Muscle layer of duodenum (tissue), 2 donors: ENCODE measurements around the gene LRRC2.

Source experiments
- H3K27ac ChIP-seq: one replicate; pipeline ENCODE4 v1.7.0; 2013; ENCODE audit warnings: mild to moderate bottlenecking, low read length
- H3K27me3 ChIP-seq: one replicate; pipeline ENCODE4 v1.7.0; 2013; ENCODE audit warnings: low read depth, mild to moderate bottlenecking, control low read depth, low read length
- H3K36me3 ChIP-seq, 2 donors: one replicate each; pipeline ENCODE4 v1.7.0; 2013; ENCODE audit warnings: low read length in 2 of 2, control low read depth in 1 of 2, mild to moderate bottlenecking in 1 of 2; ENCODE audit not compliant: insufficient read depth in 2 of 2, control insufficient read depth in 1 of 2
- H3K4me1 ChIP-seq, 2 donors: one replicate each; pipeline ENCODE4 v1.7.0; 2013; ENCODE audit warnings: low read length in 2 of 2, mild to moderate bottlenecking in 2 of 2, control low read depth in 1 of 2, moderate library complexity in 1 of 2; ENCODE audit not compliant: insufficient read depth in 2 of 2, control insufficient read depth in 1 of 2
- H3K4me3 ChIP-seq, 2 donors: one replicate each; pipeline ENCODE4 v1.7.0; 2013; ENCODE audit warnings: low read length in 2 of 2, low read depth in 1 of 2, mild to moderate bottlenecking in 1 of 2
- H3K9me3 ChIP-seq, 2 donors: one replicate each; pipeline ENCODE4 v1.7.0; 2013; ENCODE audit warnings: low read length in 2 of 2, control low read depth in 1 of 2, mild to moderate bottlenecking in 1 of 2; ENCODE audit not compliant: control insufficient read depth in 1 of 2
- donor health status: healthy.

The LRRC2 gene

DNA sequence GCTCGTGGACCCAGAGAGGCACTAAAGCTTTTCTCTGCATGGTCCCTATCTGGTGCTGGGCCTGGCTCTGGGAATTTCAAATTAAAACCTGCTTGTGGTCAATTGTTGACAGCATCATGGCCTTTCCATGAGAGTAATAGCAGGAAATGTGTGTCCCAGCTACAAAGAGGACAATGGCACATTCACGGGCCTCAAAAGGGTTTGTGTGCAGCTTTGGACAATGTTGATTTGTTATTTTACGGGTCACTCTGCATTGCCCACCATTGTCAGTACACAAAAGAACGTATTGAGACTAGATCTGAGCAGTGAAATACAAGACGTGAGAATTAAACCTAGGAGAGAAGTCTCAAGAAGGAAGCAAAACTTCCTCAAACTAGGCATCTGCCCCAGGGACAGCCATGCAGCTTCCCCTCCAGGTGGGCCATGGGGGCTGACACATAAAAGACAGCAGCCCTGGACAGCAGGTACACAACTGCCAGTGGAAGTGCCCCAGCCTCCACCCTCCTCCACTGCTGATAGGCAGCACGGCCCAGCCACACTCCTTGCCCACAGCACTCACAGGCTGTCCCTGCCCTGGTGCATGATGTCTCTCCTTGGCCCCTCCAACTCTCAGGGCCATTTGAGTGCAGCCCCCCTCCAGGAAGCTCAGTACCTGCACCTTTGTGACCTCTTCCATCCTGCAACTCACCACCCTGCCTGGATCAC lies 85.5 kb downstream of the LRRC2 start:
- Histone ChIP-seq H3K4me1 (no peaks in the 10 kb centered on the region), H3K27ac (no peak overlapping the region), H3K27me3 (no peaks in the 10 kb centered on the region), H3K36me3 (no peaks in the 10 kb centered on the region), H3K9me3 (no peaks in the 10 kb centered on the region), H3K4me3 (no peak overlapping the region)

DNA sequence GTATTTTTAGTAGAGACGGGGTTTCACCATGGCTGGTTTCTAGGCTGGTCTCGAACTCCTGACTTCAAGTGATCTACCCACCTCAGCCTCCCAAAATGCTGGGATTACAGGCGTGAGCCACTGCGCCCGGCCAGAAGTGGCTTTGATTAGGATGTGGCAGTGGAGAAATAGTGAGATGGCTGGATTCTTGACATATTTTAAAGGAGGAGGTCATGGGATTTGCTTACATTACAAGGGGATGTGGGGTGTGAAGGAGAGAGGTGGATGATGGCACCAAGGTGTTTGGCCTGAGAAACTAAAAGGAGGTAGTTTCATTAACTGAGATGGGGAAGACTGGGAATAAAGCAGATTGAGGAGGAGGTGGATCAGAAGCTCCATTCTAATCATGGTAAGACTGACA lies 86.4 kb downstream of the LRRC2 start:
- Histone ChIP-seq H3K9me3 (peaks cover 0 to 4% of the 10 kb centered on the region in 2 donors), H3K4me3 (no peak overlapping the region), H3K36me3 (no peaks in the 10 kb centered on the region), H3K27me3 (no peaks in the 10 kb centered on the region), H3K4me1 (no peaks in the 10 kb centered on the region), H3K27ac (no peak overlapping the region)

DNA sequence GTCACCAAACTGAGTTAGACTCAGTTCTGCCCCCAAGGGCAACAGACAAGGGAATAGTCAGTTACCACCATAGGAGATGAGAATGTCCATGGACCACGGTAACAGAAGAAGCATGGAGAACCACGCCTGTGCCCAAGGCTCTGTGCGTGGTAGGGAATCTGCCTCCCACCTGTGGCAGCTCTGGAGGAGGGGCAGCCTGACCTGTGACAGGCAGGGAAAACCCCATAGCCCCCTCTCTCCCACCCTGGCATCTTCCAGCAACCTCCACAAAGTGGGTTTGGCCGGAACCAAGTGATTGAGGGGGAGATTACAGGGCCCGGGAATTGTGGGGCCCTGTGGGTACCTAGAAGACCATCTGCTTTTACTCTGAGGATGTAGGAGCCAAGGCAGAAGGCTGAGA lies 87.1 kb downstream of the LRRC2 start:
- H3K4me3 ChIP-seq, result no peak overlapping the region
- H3K9me3 ChIP-seq, result peaks cover 0 to 7% of the 10 kb centered on the region in 2 donors
- no peak overlapping the region for H3K27ac ChIP-seq
- no peaks in the 10 kb centered on the region for H3K4me1 ChIP-seq
- no peaks in the 10 kb centered on the region for H3K36me3 ChIP-seq
- no peaks in the 10 kb centered on the region for H3K27me3 ChIP-seq

DNA sequence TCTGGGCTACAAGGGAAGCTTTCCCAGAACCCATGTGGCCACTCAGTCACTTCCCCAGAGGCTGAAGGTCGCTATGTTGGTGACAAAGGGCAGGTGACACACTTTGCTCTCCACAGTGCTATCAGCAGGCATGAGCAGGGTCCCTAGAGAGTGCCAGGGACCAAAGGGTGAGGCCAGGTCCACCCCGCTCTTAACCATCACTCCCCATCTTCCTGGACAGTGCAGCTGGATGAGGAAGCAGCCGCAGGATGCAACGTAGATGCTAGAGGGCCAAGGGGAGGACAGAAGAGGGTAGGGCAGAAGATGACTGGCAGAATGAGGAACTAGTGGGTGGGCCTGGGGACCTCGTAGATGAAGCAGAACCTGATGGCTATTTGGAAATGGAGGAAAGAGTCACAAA lies 87.8 kb downstream of the LRRC2 start:
- H3K9me3 ChIP-seq, result peaks cover 0 to 7% of the 10 kb centered on the region in 2 donors
- no peak overlapping the region for H3K4me3 ChIP-seq
- no peaks in the 10 kb centered on the region for H3K4me1 ChIP-seq
- no peaks in the 10 kb centered on the region for H3K27me3 ChIP-seq
- H3K36me3 ChIP-seq, result no peaks in the 10 kb centered on the region
- no peak overlapping the region for H3K27ac ChIP-seq

DNA sequence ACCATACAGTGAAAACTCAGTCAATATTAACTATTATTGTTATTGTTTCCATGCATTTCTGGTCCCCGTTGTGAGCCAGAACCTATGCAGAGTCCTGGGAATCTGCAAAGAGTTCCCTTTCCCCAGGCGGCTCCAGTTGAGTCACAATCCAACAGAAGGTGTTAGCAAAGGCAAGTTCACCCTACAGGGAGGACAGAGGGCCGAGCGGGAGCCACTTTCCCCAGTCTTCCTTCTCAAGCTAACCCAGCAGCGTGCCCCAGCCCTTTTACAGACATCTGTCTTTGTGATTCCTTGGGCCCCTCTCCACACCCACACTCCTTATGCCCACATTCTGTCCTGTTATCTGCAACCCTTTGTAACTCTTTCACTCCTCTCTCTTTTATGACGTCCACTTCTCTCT lies 88.3 kb downstream of the LRRC2 start:
- Histone ChIP-seq H3K27ac (no peak overlapping the region), H3K27me3 (no peaks in the 10 kb centered on the region), H3K9me3 (peaks cover 0 to 7% of the 10 kb centered on the region in 2 donors), H3K4me3 (no peak overlapping the region), H3K4me1 (no peaks in the 10 kb centered on the region), H3K36me3 (no peaks in the 10 kb centered on the region)

DNA sequence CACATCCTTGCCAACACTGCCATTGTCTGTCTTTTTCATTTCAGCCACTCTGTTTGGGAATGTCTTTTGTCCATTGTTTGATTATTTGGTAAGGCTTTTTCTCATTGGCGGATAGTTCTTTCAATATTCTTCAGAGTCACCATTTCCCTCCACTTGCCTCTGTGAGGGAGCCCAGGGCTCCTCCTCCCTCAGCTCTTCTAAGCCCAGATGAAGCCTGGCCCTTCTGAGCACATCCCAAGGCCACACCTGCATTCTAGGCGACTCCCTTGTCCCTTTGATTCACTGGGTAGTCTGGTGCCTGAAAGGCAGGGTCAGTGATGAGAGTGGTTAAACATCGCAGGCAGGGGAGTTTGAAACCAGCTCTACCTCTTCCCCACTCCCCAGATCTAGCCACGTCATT lies 89.0 kb downstream of the LRRC2 start:
- Histone ChIP-seq H3K27me3 (no peaks in the 10 kb centered on the region), H3K4me3 (no peak overlapping the region), H3K36me3 (no peaks in the 10 kb centered on the region), H3K4me1 (no peaks in the 10 kb centered on the region), H3K27ac (no peak overlapping the region), H3K9me3 (peaks cover 0 to 7% of the 10 kb centered on the region in 2 donors)

DNA sequence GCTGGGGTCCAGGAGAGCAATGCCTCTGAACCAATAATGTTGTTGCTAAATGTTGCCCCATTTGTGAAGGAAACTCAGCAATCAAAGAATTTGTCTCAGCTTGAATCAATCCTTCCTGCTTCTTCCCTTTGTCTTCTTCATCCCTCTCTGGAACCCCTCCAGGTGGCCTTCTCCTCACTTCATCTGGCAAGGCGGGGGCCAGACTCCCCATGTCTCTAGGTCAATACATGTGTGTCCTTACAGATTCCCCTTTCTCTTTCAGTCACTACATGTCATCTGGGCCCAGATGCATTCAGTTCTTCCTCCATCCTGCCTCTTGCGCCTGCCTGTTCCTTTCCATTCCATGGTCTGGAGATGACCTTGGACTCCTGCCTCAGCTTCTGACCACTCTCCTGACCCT lies 93.4 kb downstream of the LRRC2 start:
- H3K4me3 ChIP-seq, result no peak overlapping the region
- no peak overlapping the region for H3K27ac ChIP-seq
- H3K27me3 ChIP-seq, result no peaks in the 10 kb centered on the region
- no peaks in the 10 kb centered on the region for H3K4me1 ChIP-seq
- no peaks in the 10 kb centered on the region for H3K36me3 ChIP-seq
- peaks cover 0 to 7% of the 10 kb centered on the region in 2 donors for H3K9me3 ChIP-seq

DNA sequence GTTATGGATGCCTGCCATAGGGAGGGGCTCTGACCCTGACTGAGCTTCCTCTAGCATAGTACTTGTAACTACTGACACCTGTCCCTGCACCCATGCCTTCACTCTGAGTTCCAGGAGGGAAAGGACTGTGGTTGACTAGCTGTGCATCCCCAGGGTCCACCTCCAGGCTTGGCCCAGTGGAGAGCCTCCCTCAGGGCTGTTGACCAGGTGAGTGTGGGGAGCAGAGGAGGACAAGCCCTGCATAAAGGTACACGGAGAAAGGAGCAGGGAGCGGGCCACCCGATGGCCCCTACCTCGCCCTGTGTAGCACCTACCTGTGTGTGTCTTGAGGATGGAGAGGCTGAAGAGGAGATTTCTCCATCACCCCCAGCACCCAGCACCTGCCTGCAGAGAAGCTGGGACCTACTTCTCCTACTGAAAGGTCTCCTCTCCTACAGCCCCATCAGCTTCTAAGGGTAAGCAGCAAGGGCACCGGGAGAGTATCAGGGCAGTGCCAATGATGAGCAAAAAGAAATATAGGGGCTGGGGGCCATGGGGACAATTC lies 94.7 kb downstream of the LRRC2 start:
- Histone ChIP-seq H3K27ac (no peak overlapping the region), H3K27me3 (no peaks in the 10 kb centered on the region), H3K4me1 (no peaks in the 10 kb centered on the region), H3K9me3 (peaks cover 0 to 7% of the 10 kb centered on the region in 2 donors), H3K36me3 (no peaks in the 10 kb centered on the region), H3K4me3 (no peak overlapping the region)

DNA sequence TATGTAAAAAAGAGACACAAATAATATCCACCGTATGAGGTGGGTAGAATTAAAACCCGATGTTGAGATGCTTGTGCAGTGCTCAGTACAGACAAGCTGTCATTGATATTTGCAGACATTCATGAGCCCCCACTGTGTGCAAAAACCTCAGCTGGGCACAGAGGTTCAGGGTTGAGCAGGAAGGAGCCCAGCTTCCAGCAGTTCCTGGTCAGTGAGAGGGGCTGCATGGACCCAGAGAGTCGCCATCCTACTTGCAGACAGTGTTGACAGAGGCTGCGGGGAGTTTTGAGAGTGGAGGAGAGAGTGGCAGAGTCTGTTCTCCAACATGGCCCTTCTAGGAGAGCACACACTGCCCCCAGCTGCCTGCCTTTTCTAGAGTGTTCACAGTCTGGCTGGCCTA lies 95.3 kb downstream of the LRRC2 start:
- Histone ChIP-seq H3K27me3 (no peaks in the 10 kb centered on the region), H3K27ac (no peak overlapping the region), H3K36me3 (no peaks in the 10 kb centered on the region), H3K4me3 (no peak overlapping the region), H3K9me3 (peaks cover 0 to 7% of the 10 kb centered on the region in 2 donors), H3K4me1 (no peaks in the 10 kb centered on the region)

DNA sequence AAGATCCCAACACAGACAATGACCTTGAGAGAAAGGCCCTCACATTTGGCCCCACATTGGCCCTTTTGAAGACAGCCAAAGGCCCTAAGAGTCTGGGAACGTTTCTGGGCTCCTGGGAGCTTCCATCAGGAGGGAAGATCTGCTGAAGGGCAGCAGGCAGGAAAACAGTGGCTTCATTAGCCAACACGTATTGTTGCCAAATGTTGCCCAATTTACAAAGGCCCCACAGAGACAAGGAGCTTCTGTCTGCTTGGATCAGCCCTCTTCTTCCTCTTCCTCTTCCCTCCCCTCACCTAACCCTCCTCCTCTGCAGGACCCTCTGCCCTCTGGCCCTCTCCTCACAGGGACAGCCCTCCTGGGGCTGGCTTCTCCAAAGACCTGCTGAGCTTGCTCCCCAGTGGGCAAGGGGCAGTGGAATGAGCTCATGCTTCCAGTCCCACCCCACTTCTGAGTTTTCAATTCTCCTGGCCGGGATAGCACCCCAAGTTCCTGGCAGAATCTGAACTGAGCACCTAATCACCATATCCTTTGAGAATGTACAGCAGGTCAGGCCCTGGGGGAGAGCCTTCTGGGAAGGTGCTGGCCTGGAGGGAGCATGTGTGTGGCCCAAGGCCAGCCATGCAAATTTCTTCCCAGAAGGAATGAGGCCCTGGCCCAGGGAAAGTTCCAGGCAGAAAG lies 96.3 kb downstream of the LRRC2 start:
- no peak overlapping the region for H3K4me3 ChIP-seq
- no peaks in the 10 kb centered on the region for H3K4me1 ChIP-seq
- H3K36me3 ChIP-seq, result no peaks in the 10 kb centered on the region
- H3K27ac ChIP-seq, result no peak overlapping the region
- H3K9me3 ChIP-seq, result peaks cover 0 to 3% of the 10 kb centered on the region in 2 donors
- H3K27me3 ChIP-seq, result no peaks in the 10 kb centered on the region

DNA sequence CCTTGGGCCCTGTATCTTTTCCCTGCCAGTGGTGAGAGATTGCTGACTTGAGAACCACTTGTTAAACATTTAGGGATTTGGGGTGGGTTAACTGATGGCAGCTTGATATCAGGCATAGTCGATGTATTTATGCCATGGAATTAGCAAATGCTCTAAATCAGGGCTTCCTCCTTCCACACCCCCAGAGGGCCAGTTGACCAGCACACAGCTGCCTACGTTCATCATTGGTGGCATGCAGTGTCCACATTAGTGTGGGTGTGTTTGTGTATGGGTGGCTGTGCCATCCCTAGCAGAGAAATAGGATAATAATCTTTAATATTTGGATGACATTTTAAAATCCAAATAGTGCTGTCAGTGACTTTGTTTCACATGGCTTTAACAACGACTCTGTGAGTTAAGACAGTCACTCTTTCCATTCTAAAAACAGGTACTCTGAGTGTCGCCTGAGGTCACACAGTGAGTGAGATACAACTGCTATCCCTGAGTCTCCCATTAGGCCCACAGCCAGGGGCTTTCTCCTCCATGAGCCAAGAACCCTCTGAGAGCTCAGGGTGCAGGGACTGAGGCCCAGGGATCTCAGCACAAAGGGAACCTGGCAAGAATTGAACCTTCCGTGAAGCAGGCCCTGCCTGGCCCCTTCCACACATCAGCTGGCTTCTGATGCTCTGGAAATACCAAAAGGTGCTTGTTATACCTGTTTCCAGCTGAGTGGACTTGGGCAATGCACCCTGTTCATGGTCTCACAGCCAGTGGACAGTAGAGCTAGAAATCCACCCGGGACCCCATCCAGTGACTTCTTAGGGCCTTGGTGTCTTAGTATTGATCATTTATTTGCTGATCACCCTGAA lies 97.1 kb downstream of the LRRC2 start:
- Histone ChIP-seq H3K36me3 (no peaks in the 10 kb centered on the region), H3K4me3 (no peak overlapping the region), H3K4me1 (no peaks in the 10 kb centered on the region), H3K27me3 (peaks cover 5% of the 10 kb centered on the region), H3K9me3 (no peaks in the 10 kb centered on the region), H3K27ac (no peak overlapping the region)
